ENCODE data around the gene TRABD2B. TPM values are rescaled to one million over a fixed set of nuclear protein-coding genes. Genes with fewer than 3 reads are reported as not detected.
A peak's percentile ranks its signal among the peaks of the same experiment; 100 is the strongest.

Gene TRABD2B
- total and polyA plus RNA-seq, 2 of the 13 experiments (the other 11 are each of a cell fraction or from before 2014, with no cell fraction given): 0.04 TPM; not detected in 1

DNA sequence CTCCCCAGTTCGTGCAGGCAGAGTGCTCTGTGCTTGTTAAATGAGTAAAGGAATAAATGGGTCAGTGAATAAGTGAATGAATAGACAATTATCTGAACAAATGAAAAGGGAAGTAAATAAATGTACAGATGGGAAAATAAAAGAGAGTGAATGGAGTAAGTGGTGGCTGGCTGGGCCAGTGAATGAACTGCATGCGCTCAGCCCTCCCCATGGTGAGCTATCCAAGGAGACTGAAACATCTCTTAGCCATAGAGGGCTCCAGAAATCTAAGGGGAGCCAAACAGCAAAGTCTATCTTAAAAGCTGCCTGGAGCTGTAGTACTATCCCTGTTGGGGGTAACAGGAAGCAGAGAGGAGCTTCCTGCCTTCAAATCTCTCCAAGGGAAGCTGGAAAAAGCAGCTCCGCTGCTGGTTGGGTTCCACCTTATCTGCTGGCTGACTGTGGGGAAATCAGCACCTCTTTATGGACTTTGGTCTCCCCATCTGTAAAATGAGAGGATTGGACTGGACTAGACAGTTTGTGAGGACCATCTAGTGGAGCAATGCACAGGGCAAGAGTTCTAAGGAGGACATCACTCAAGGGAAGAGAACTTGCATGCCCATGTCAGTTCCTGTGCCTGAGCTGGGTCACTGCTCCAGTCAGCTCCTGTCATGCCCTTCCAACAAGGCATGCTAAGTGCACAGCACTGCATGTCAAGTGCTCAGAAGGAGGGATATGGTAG, 77.9 kb downstream of the TRABD2B start (continued):
- TF ChIP-seq, protein P1, sequence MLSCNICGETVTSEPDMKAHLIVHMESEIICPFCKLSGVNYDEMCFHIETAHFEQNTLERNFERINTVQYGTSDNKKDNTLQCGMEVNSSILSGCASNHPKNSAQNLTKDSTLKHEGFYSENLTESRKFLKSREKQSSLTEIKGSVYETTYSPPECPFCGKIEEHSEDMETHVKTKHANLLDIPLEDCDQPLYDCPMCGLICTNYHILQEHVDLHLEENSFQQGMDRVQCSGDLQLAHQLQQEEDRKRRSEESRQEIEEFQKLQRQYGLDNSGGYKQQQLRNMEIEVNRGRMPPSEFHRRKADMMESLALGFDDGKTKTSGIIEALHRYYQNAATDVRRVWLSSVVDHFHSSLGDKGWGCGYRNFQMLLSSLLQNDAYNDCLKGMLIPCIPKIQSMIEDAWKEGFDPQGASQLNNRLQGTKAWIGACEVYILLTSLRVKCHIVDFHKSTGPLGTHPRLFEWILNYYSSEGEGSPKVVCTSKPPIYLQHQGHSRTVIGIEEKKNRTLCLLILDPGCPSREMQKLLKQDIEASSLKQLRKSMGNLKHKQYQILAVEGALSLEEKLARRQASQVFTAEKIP (CRISPR knock-in tag; IDR thresholded peaks at IDR 0.05; ENCODE audit: borderline replicate concordance): no peak
- TF ChIP-seq HNF4G (IDR thresholded peaks at IDR 0.05; ENCODE audit: borderline replicate concordance, low read depth, low read length) (peak; percentile 94), HNF4G (CRISPR knock-in tag; IDR thresholded peaks at IDR 0.05; ENCODE audit: borderline replicate concordance, low read depth) (peak; percentile 93), GABPB1 (CRISPR knock-in tag; IDR thresholded peaks at IDR 0.05) (no peak), HNF4A (CRISPR knock-in tag; IDR thresholded peaks at IDR 0.05) (peak; percentile 98), GABPA (IDR thresholded peaks at IDR 0.05; ENCODE audit: low read depth, low read length) (no peak), GABPA (CRISPR knock-in tag; IDR thresholded peaks at IDR 0.05; ENCODE audit: low read depth) (peak; percentile 71), ZNF546 (CRISPR knock-in tag; conservative IDR thresholded peaks at IDR 0.05) (no peak), E2F2 (CRISPR knock-in tag; IDR thresholded peaks at IDR 0.05; ENCODE audit: borderline replicate concordance) (no peak), SRF (IDR thresholded peaks at IDR 0.05; ENCODE audit: low read depth, low read length) (no peak), ELF4 (CRISPR knock-in tag; IDR thresholded peaks at IDR 0.05; ENCODE audit: borderline replicate concordance) (no peak), PAWR (CRISPR knock-in tag; IDR thresholded peaks at IDR 0.05; ENCODE audit: borderline replicate concordance) (no peak), HNRNPK (IDR thresholded peaks at IDR 0.05; ENCODE audit: low read depth, low read length, poor library complexity, severe bottlenecking) (no peak), SETDB1 (CRISPR knock-in tag; IDR thresholded peaks at IDR 0.05; ENCODE audit: borderline replicate concordance) (no peak), MXI1 (IDR thresholded peaks at IDR 0.05; ENCODE audit: borderline replicate concordance, low read depth, low read length) (no peak)
- TF ChIP-seq, protein P2, sequence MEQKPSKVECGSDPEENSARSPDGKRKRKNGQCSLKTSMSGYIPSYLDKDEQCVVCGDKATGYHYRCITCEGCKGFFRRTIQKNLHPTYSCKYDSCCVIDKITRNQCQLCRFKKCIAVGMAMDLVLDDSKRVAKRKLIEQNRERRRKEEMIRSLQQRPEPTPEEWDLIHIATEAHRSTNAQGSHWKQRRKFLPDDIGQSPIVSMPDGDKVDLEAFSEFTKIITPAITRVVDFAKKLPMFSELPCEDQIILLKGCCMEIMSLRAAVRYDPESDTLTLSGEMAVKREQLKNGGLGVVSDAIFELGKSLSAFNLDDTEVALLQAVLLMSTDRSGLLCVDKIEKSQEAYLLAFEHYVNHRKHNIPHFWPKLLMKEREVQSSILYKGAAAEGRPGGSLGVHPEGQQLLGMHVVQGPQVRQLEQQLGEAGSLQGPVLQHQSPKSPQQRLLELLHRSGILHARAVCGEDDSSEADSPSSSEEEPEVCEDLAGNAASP (CRISPR knock-in tag; IDR thresholded peaks at IDR 0.05; ENCODE audit: borderline replicate concordance): no peak
- TF ChIP-seq, protein P3, sequence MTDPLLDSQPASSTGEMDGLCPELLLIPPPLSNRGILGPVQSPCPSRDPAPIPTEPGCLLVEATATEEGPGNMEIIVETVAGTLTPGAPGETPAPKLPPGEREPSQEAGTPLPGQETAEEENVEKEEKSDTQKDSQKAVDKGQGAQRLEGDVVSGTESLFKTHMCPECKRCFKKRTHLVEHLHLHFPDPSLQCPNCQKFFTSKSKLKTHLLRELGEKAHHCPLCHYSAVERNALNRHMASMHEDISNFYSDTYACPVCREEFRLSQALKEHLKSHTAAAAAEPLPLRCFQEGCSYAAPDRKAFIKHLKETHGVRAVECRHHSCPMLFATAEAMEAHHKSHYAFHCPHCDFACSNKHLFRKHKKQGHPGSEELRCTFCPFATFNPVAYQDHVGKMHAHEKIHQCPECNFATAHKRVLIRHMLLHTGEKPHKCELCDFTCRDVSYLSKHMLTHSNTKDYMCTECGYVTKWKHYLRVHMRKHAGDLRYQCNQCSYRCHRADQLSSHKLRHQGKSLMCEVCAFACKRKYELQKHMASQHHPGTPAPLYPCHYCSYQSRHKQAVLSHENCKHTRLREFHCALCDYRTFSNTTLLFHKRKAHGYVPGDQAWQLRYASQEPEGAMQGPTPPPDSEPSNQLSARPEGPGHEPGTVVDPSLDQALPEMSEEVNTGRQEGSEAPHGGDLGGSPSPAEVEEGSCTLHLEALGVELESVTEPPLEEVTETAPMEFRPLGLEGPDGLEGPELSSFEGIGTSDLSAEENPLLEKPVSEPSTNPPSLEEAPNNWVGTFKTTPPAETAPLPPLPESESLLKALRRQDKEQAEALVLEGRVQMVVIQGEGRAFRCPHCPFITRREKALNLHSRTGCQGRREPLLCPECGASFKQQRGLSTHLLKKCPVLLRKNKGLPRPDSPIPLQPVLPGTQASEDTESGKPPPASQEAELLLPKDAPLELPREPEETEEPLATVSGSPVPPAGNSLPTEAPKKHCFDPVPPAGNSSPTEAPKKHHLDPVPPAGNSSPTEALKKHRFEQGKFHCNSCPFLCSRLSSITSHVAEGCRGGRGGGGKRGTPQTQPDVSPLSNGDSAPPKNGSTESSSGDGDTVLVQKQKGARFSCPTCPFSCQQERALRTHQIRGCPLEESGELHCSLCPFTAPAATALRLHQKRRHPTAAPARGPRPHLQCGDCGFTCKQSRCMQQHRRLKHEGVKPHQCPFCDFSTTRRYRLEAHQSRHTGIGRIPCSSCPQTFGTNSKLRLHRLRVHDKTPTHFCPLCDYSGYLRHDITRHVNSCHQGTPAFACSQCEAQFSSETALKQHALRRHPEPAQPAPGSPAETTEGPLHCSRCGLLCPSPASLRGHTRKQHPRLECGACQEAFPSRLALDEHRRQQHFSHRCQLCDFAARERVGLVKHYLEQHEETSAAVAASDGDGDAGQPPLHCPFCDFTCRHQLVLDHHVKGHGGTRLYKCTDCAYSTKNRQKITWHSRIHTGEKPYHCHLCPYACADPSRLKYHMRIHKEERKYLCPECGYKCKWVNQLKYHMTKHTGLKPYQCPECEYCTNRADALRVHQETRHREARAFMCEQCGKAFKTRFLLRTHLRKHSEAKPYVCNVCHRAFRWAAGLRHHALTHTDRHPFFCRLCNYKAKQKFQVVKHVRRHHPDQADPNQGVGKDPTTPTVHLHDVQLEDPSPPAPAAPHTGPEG (CRISPR knock-in tag; IDR thresholded peaks at IDR 0.05): no peak; the same call in 1 of the 2 replicates
